NCI-H1436 treated with DMSO at 0.1 percent for 48 hours (cell line): ENCODE measurements around the gene EEF1G.

ENCODE experiments used
- DNase-seq: peaks from one replicate; lab custom pipeline; 2025; lab: John Stamatoyannopoulos, UW

EEF1G gene

GRCh38 chr11:62539238-62539925, 34.3 kb downstream of the EEF1G start:
- no peak for DNase-seq

DNA sequence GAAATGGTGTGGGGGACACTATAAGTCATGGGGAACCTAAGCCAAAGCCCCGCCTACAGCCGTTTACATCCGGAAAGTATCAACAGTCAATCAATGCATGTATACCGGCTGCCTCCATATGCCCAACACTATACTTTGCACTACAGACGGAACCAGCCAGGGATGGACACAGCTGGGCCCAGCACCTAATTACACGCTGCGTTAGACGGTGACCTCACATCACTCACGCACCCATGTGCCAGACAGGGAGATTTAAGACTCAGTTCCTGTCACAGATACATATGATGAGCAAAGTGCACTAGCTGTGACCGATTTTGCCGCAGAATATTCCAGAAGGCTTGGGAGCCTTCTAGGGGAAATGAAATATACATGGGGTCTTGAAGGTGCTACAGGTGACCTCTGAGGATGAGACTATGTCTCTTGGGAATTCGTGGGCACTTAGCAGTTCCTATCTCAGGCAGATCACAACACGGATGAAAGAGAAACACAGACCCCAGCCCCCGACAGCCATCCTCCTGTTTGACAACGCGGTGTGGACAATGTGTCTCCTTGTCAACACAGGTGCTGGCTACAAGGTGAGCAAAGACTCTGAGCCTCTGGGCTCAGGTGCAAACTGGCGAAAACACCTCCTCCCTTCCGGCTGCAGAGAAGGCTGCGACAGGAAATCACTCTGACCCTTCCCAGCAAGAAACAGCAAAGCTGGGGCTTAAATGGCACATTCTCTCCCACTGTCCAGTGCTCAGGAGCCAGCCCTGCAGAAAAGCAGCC, 35.0 kb downstream of the EEF1G start:
- no peak for DNase-seq

GRCh38 chr11:62536301-62536957, 37.3 kb downstream of the EEF1G start:
- no peak for DNase-seq

DNA sequence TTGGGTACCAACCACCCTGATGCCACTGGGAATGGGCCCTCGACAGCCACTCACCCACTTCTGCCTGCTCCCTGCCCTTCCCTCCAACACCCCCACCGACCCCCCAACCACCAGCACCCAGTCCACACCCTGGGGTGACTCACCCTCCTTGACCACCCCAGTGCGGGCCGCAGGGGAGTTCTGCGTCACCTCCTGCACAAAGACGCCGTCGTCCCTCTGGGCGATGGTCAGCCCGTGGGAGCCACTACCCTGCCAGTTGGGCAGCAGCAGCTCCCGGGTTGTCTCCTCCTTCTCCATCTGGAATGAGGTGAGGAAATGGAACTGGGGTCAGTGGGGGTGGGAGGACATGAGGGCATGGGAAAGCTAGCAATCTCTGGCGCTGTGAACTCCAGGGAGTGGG, 37.9 kb downstream of the EEF1G start:
- no peak for DNase-seq

DNA sequence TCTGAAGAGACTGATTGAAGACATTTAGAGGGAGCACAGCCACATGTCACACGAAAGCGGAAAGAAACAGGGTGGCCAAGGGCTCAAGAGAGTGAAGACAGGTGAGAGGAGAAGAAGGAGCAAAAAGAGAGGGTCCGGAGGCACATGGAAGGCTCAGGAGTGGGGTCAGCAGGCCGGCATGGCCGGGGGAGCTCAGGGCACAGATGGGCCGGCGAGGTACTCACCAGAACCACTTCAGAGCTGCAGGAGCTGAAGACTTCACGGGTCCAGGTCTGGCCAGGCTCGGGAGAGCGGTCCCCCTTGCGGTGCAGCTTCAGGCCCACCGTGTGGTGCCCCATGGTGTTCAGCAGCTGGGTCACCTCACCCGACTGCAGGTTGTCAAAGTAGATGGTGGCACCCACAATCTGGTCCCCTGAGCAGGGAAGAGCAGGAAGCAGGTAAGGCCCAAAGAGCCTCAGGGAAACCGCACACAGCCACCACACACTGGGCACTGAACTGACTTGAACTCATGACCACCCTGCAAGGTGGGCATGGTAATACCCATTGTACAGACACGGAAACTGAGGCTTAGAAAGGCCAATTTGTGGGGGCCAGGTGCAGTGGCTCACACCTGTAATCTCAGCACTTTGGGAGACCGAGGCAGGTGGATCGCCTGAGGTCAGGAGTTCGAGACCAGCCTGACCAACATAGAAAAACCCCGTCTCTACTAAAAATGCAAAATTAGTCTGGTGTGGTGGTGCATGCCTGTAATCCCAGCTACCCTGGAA, 38.7 kb downstream of the EEF1G start:
- no peak for DNase-seq

DNA sequence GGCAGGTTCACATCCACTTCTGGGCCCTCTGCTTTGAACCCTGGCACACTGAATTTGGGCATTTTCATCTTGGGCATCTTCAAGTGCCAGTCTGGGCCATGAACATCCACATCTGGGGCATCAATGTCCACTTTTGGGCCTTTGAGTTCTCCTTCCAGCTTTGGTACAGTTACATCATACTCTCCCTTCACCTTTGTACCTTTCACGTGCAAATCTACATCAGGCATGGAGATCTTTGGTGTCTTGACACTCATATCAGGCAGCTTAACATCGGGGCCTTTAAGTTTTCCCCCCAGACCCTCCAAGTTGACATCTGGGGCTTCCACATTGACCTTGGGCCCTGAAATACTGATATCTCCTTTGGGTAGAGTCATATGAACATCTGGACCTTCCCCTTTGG, 41.6 kb downstream of the EEF1G start:
- DNase-seq, result no peak

GRCh38 chr11:62516736-62517371, 56.8 kb downstream of the EEF1G start:
- DNase-seq, result no peak

- DNase-seq, result no peak
Observed at GRCh38 chr11:62514151-62514550, 59.5 kb downstream of the EEF1G start.

DNA sequence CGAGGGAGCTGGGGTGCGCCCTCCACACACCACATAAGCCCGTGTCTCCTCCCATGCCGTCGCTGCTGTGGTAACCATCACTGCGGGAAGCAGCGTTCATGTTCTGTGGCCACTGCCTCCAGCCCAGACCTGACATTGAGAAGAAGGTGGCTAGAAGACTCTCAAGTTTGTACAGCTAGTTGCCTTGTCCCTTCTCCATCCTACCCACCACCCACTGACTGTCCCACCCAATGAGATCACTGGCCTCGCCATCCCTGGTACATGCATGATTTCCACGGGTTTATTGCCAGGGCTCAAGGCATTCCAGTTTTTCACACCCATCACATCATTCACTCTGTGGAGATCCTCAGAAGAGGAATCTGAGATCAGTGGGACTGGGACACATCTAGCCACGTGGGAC, 60.1 kb downstream of the EEF1G start:
- no peak for DNase-seq

DNA sequence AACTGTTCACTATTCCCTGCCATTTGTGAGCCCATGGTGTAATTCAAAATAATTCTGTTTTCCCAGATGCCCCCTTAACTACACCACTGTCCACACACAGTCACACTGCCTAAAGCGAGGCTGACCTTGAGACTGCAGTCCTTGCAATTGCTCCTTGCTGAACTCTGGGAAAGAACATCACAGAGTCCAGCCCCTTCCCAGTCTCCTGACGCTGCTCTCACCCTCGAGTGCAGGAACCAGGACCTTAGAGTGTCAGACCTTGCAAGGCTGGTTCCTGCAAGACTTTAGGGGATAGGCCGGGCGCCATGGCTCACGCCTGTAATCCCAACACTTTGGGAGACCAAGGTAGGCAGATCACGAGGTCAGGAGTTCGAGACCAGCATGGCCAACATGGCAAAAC, 60.7 kb downstream of the EEF1G start:
- DNase-seq, result no peak
